HFFc6 (cell line): Measurements from ENCODE around the gene TCEA2. TPM values are rescaled to one million over a fixed set of nuclear protein-coding genes. Genes with fewer than 3 reads are reported as not detected.

ENCODE experiments used
- DNase-seq: peaks from one replicate; pipeline ENCODE4 v3.0.0-alpha.2; 2018
- H3K27ac Mint-ChIP-seq: 2 replicates; pipeline ENCODE4 v1.8.0; 2020; ENCODE audit warnings: mild to moderate bottlenecking, mixed read lengths
- H3K27me3 Mint-ChIP-seq: 2 replicates; pipeline ENCODE4 v1.8.0; 2021; ENCODE audit warnings: mild to moderate bottlenecking, moderate library complexity, mixed read lengths; ENCODE audit not compliant: insufficient read depth
- H3K36me3 Mint-ChIP-seq: 2 replicates; pipeline ENCODE4 v1.8.0; 2021; ENCODE audit warnings: low read depth, mixed read lengths
- H3K4me1 Mint-ChIP-seq: 2 replicates; pipeline ENCODE4 v1.8.0; 2020; ENCODE audit warnings: low read depth, mixed read lengths
- H3K4me3 Mint-ChIP-seq: 2 replicates; pipeline ENCODE4 v1.8.0; 2020; ENCODE audit warnings: mild to moderate bottlenecking, moderate library complexity, mixed read lengths
- H3K9me3 Mint-ChIP-seq: 2 replicates; pipeline ENCODE4 v1.8.0; 2020; ENCODE audit warnings: mild to moderate bottlenecking, mixed read lengths
- total RNA-seq, 6 experiments: library from RNA; stranded (reverse); fragmentation: NEBNext Ultra II Directional; extraction: Animal tissue kit (Norgen Biotek cat#: 25700); gene quantifications; 2 replicates in 1 of 6; 3 replicates in 5 of 6; pipeline ENCODE4 v1.2.3, GENCODE V29; 2021
- TF ChIP-seq, protein P1 (sequence below): fragments of 200-600 bp; sonication (generic); IDR thresholded peaks from 2 replicates; pipeline ENCODE4 v1.5.0; 2021; ENCODE audit warnings: antibody characterized with exemption, mild to moderate bottlenecking

TCEA2 gene
- total RNA-seq, 6 experiments from 2014 or later, result 36.8 to 47.4 (median 41.5) TPM

DNA sequence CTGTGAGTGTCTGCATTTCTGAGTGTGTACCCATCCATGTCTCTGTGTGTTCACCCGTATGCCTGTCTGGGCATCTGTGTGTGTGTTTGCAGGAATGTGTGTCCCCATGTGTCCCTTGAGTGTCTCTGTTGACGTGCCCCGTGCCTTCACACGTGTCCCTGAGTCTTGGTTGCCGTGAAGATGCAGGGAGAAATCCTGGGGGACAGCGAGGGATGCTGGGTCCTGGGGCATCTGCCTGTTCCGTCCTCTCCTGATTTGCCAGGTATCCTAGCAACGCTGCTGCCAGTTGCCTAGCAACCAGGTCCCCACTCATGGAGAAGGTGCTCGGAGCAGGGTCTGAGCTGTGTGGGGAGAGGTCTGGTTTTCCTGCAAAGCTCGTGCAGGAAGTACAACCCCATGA, 27.2 kb downstream of the TCEA2 start:
- no peak overlapping the region for H3K27ac Mint-ChIP-seq
- H3K27me3 Mint-ChIP-seq, result peaks cover 21% of the 10 kb centered on the region
- TF ChIP-seq, protein P1, sequence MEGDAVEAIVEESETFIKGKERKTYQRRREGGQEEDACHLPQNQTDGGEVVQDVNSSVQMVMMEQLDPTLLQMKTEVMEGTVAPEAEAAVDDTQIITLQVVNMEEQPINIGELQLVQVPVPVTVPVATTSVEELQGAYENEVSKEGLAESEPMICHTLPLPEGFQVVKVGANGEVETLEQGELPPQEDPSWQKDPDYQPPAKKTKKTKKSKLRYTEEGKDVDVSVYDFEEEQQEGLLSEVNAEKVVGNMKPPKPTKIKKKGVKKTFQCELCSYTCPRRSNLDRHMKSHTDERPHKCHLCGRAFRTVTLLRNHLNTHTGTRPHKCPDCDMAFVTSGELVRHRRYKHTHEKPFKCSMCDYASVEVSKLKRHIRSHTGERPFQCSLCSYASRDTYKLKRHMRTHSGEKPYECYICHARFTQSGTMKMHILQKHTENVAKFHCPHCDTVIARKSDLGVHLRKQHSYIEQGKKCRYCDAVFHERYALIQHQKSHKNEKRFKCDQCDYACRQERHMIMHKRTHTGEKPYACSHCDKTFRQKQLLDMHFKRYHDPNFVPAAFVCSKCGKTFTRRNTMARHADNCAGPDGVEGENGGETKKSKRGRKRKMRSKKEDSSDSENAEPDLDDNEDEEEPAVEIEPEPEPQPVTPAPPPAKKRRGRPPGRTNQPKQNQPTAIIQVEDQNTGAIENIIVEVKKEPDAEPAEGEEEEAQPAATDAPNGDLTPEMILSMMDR, result no peak
- no peak overlapping the region for H3K4me3 Mint-ChIP-seq
- no peak for DNase-seq
- H3K9me3 Mint-ChIP-seq, result no peaks in the 10 kb centered on the region
- no peaks in the 10 kb centered on the region for H3K36me3 Mint-ChIP-seq
- H3K4me1 Mint-ChIP-seq, result no peaks in the 10 kb centered on the region

- Mint-ChIP-seq H3K36me3 (no peaks in the 10 kb centered on the region), H3K4me1 (no peaks in the 10 kb centered on the region), H3K4me3 (no peak overlapping the region), H3K9me3 (no peaks in the 10 kb centered on the region), H3K27me3 (peaks cover 12% of the 10 kb centered on the region; the same call in 1 of the 2 replicates), H3K27ac (no peak overlapping the region)
- TF ChIP-seq, protein P1, result no peak
- DNase-seq, result no peak
Measured at GRCh38 chr20:64091340-64091739, 28.3 kb downstream of the TCEA2 start.

DNA sequence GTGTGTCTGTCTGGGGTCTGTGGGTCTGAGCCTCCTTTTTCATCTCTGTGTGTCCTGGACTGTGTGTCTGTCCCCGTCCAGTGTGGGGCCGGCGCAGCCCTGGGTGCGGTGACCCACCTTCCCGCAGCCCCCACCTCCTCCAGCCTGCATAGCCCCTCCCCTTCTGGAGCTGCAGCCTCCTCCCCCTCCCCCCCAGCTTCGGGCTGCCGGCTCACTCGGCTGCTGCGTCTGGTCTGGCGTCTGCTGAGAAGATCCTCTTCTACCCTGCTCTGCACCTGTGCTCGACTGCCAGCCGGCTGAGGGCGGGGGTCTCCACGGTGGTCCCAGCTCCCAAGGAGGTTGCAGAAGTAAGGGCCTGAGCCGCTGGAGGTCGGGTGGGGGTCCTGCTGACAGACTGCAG, 28.8 kb downstream of the TCEA2 start:
- TF ChIP-seq, protein P1, result no peak
- Mint-ChIP-seq H3K27me3 (peaks cover 12% of the 10 kb centered on the region; the same call in 1 of the 2 replicates), H3K4me1 (no peaks in the 10 kb centered on the region), H3K36me3 (no peaks in the 10 kb centered on the region; the same call in 1 of the 2 replicates), H3K27ac (no peak overlapping the region), H3K9me3 (peaks cover 2% of the 10 kb centered on the region), H3K4me3 (no peak overlapping the region)
- no peak for DNase-seq

DNA sequence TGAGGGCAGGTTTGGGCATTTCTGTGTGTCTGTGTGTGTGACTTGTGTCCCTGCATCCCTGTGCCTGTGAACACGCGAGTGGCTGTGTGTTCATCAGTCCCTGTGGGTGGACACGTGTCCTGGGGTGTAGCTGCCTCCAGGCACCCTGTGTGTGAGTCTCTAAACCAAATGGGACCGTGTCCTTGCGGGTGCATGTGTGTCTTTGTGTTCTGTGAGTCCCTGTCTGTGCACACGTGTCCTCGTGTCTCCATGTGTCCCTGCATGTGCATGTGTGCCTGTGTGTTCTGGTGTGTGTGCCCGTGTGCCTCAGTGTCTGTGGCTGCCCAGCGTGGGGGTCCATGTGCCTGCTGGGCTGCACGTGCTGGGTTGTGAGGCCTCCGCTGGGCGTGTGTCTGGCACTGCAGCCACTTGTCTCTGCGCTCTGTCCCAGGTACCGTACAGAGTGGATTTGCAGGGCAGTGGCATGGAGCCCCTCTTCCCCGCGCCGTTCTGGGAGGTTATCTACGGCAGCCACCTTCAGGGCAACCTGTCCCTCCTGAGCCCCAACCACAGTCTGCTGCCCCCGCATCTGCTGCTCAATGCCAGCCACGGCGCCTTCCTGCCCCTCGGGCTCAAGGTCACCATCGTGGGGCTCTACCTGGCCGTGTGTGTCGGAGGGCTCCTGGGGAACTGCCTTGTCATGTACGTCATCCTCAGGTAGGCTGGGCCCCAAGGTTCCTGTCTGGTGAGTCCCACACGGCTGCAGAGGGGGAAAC, 29.4 kb downstream of the TCEA2 start:
- no peaks in the 10 kb centered on the region for H3K4me1 Mint-ChIP-seq
- DNase-seq, result no peak
- no peak overlapping the region for H3K4me3 Mint-ChIP-seq
- no peaks in the 10 kb centered on the region; the same call in 1 of the 2 replicates for H3K36me3 Mint-ChIP-seq
- H3K9me3 Mint-ChIP-seq, result peaks cover 5% of the 10 kb centered on the region
- H3K27me3 Mint-ChIP-seq, result peaks cover 12% of the 10 kb centered on the region; the same call in 1 of the 2 replicates
- H3K27ac Mint-ChIP-seq, result no peak overlapping the region
- TF ChIP-seq, protein P1, result no peak

DNA sequence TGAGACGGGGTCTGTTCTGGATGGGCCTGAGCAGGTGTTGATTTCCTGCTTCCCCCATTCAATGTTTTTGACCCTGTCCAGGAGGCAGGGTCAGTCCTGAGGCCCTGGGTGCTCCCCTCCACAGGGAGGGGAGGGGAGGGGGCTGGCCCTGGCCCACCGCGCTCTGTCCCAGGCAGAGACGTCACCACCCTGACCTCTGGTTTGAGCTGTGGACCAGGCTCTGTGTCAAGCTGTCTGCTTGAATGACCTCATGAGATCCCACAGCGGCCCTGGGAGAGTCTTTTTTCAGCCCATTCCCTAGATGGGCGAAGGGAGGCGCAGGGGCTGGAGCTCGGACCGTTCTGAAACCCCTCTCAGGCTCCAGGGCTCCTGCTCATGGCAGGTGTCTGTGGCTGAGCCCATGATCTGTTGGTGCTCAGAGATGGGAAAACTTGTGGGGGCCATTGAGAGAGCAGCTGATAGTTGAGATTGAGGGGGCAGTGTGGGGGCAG, 30.1 kb downstream of the TCEA2 start:
- DNase-seq, result no peak
- Mint-ChIP-seq H3K4me1 (no peaks in the 10 kb centered on the region), H3K27me3 (peaks cover 13% of the 10 kb centered on the region), H3K4me3 (no peak overlapping the region), H3K27ac (no peak overlapping the region), H3K36me3 (no peaks in the 10 kb centered on the region; the same call in 1 of the 2 replicates), H3K9me3 (peaks cover 5% of the 10 kb centered on the region)
- TF ChIP-seq, protein P1, result no peak
